ENCODE measurements around the gene TPGS1. TPM values are rescaled to one million over a fixed set of nuclear protein-coding genes. Genes with fewer than 3 reads are reported as not detected.

TPGS1 gene
- total and polyA plus RNA-seq, 2 of the 8 experiments (the other 6 are each of a cell fraction or from before 2014, with no cell fraction given), result 9.1 to 10.6 TPM

DNA sequence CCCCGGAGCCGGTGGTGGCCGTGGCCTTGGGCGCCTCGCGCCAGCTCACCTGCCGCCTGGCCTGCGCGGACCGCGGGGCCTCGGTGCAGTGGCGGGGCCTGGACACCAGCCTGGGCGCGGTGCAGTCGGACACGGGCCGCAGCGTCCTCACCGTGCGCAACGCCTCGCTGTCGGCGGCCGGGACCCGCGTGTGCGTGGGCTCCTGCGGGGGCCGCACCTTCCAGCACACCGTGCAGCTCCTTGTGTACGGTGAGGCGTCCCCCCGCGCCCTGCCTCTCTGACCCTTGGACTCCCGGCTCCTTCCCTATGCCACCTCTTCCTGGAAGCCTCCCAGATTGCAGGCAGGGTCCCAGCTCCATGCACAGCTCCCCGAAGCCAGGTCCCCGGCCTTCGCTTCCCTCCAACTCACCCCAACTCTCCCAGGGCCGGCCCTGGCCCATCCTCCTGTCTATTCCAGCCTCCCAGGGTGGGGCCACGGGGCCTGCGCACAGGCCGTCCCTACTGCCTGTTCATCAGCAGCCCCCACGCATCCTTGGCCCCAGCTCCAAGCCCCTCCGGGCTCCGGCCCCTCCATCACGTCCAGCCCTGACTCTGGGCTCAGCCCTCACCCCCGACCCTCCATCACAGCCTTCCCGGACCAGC is 9.3 kb upstream of the TPGS1 start:
- Histone ChIP-seq H3K4me2 (ENCODE audit: insufficient read depth in 1 of 2, low read depth in 2 of 2, low read length in 2 of 2) (peak overlapping the region; percentile 80 to 98), H3K4ac (replicated peaks; ENCODE audit: insufficient read length, low read depth, low read length) (no peak overlapping the region), H4K8ac (ENCODE audit: extremely low read depth, insufficient read depth, low read length) (peak overlapping the region; percentile 68), H3K27me3 (replicated peaks in 1 of 4; ENCODE audit: control insufficient read depth in 3 of 4, extremely low read depth in 1 of 4, insufficient read depth in 3 of 4, low read length in 3 of 4) (peaks cover 19 to 26% (median 22%) of the 10 kb centered on the region in 4 experiments), H3K56ac (replicated peaks; ENCODE audit: insufficient read length, low read depth, low read length) (no peak overlapping the region), H3K79me1 (ENCODE audit: low read depth, low read length) (no peaks in the 10 kb centered on the region), H3K23me2 (ENCODE audit: low read depth, low read length) (peaks cover 10% of the 10 kb centered on the region; the same call in 1 of the 2 replicates), H3K23ac (ENCODE audit: insufficient read length) (no peak overlapping the region), H2BK20ac (ENCODE audit: low read length) (no peak overlapping the region), H3K79me2 (ENCODE audit: control insufficient read depth in 1 of 2, insufficient read depth in 2 of 2, low read length in 2 of 2) (no peaks in the 10 kb centered on the region), H3K36me3 (ENCODE audit: control insufficient read depth in 2 of 4, insufficient read depth in 4 of 4, low read length in 3 of 4) (peaks cover 0 to 3% (median 0%) of the 10 kb centered on the region in 4 experiments; a peak in 1 of 8 replicates), H3K14ac (ENCODE audit: insufficient read length) (no peak overlapping the region), H3K18ac (ENCODE audit: extremely low read depth, low read length) (peak overlapping the region; percentile 60), H4K91ac (replicated peaks; ENCODE audit: insufficient read length, low read length) (no peak overlapping the region), H2BK12ac (ENCODE audit: low read depth, low read length) (peak overlapping the region; percentile 68; the same call in 1 of the 2 replicates), H3K4me1 (replicated peaks in 1 of 4; ENCODE audit: control insufficient read depth in 3 of 4, insufficient read depth in 4 of 4, low read length in 3 of 4) (peaks cover 0 to 13% (median 8%) of the 10 kb centered on the region in 4 experiments; a peak in 5 of 7 replicates), H3K9me3 (ENCODE audit: insufficient read depth in 2 of 2, low read depth in 1 of 2, low read length in 1 of 2) (no peaks in the 10 kb centered on the region), H3K9ac (replicated peaks in 1 of 4; ENCODE audit: extremely low read depth in 1 of 4, low read depth in 3 of 4, low read length in 3 of 4) (no peak overlapping the region), H4K5ac (ENCODE audit: insufficient read length, low read depth, low read length) (no peak overlapping the region), H2AK5ac (ENCODE audit: low read depth, low read length) (no peak overlapping the region), H3K4me3 (ENCODE audit: extremely low read depth in 1 of 4, insufficient read depth in 2 of 4, low read depth in 3 of 4, low read length in 4 of 4) (peak overlapping the region; percentile 31 to 74 (median 50)), H3K27ac (ENCODE audit: low read depth, low read length) (no peak overlapping the region), H4K20me1 (replicated peaks in 1 of 2; ENCODE audit: control insufficient read depth in 1 of 2, insufficient read depth in 2 of 2, low read length in 2 of 2) (peaks cover 0 to 7% of the 10 kb centered on the region in 2 experiments), H2BK5ac (ENCODE audit: low read depth, low read length) (no peak overlapping the region), H2BK15ac (ENCODE audit: low read length) (peak overlapping the region; percentile 29; the same call in 1 of the 2 replicates), H2AFZ (ENCODE audit: low read length) (no peak overlapping the region; the same call in 1 of the 2 replicates), H2BK120ac (replicated peaks; ENCODE audit: low read depth, low read length) (no peak overlapping the region)
- CTCF ChIA-PET (ENCODE audit: partially characterized antibody), result interaction anchor here (0.6 to 1.5 kb wide), 6 partner anchors 9 to 208 kb away, joined by 3 to 15 read pairs (median 4); partner anchors contain the start of gene TPGS1
- DNase-seq (ENCODE audit: low read depth in 1 of 2, low spot score in 2 of 2), result peak in 1 of 2 experiments; percentile 63
- POLR2A ChIA-PET (ENCODE audit: partially characterized antibody), result interaction anchor here (0.6 to 2.8 kb wide), 10 partner anchors 8 to 101 kb away, joined by 3 to 8 read pairs (median 4); partner anchors contain the start of gene CDC34
- FAIRE-seq, result no peak
- peak; percentile 29 for TF ChIP-seq ASH2L (IDR thresholded peaks at IDR 0.05; ENCODE audit: low read length)
- TF ChIP-seq CBX8 (IDR thresholded peaks at IDR 0.05; ENCODE audit: borderline replicate concordance, low read depth, low read length), result no peak
- TF ChIP-seq SIX5 (IDR thresholded peaks at IDR 0.05; ENCODE audit: low read depth, low read length), result no peak
- TF ChIP-seq EZH2 (IDR thresholded peaks at IDR 0.05; ENCODE audit: low read depth, low read length, severe bottlenecking), result peak; percentile 77
- TF ChIP-seq SUZ12 (IDR thresholded peaks at IDR 0.05; ENCODE audit: low read length), result peak; percentile 60; the same call in 1 of the 2 replicates
- peak; percentile 3; the same call in 1 of the 2 replicates for TF ChIP-seq TBP (IDR thresholded peaks at IDR 0.05; ENCODE audit: low read depth, low read length)
- TF ChIP-seq PHF8 (conservative IDR thresholded peaks at IDR 0.05; ENCODE audit: low read depth, low read length), result 0 out of 2 replicates have a peak, but pooled peaks have one; percentile 28
- no peak for TF ChIP-seq GTF2F1 (IDR thresholded peaks at IDR 0.05; ENCODE audit: borderline replicate concordance, low read depth, low read length)
- no peak for TF ChIP-seq RAD21 (IDR thresholded peaks at IDR 0.05 in 1 of 2, conservative IDR thresholded peaks at IDR 0.05 in 1 of 2; ENCODE audit: low read depth in 2 of 2, low read length in 2 of 2)
- peak; percentile 73 for TF ChIP-seq KDM4A (IDR thresholded peaks at IDR 0.05; ENCODE audit: low read depth, low read length, severe bottlenecking)
- WGBS, 2 experiments (ENCODE audit: extremely low coverage in 1 of 2, insufficient coverage in 1 of 2, insufficient read length in 1 of 2, insufficient replicate concordance in 2 of 2, low coverage in 1 of 2, low lambda C conversion rate in 2 of 2, missing lambda C conversion rate in 1 of 2), result 6% methylated on average over 15 of the region's 50 CpGs; no CpG with 5 or more reads in 1 of the 2 experiments
